WI38 (cell line): ENCODE measurements around the gene HMX2.

ENCODE experiments used
- H3K4me3 ChIP-seq: 2 replicates; pipeline ENCODE4 v1.5.1; 2011; ENCODE audit warnings: low read depth, mild to moderate bottlenecking, control low read depth, low read length
- CTCF ChIP-seq: IDR thresholded peaks from 2 replicates; pipeline ENCODE4 v1.5.1; 2012; ENCODE audit warnings: low read depth, mild to moderate bottlenecking, control low read depth, low read length

HMX2 gene

DNA sequence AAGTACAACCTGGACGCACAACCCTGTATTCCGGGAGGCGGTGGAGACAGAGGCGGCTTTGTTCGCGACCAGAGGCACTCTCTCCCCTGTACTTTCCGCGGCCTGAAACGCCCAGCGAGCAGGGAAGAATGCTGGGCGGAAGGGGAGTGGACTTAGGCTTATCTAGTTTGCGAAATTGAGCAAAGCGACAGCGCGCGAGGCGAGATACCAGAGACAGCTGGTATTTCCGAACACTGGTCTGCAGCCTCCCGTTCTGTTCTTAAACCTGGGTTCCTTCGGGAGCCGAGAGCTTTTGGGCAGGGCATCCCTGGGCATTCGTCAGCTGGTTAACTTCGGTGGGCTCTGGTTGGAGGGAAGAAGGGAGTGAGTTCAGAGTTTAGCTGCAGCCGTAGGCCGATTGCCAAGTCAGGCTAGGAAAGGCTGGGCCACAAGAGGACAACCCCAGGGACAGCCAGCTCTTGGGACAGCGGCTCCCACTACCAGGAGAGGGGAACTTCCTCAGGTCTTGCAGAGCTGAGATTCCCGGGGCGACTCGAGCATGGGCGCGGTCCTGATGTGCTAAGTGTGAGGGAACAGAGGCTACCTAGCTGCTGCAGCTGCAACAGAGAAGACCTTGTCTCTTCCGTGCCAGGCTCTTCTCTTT, 8.3 kb upstream of the HMX2 start:
- no peak overlapping the region for H3K4me3 ChIP-seq
- no peak for TF ChIP-seq CTCF

- no peak overlapping the region for H3K4me3 ChIP-seq
- TF ChIP-seq CTCF, result no peak
Observed at GRCh38 chr10:123140164-123140982, 7.6 kb upstream of the HMX2 start.

- H3K4me3 ChIP-seq, result no peak overlapping the region
- no peak for TF ChIP-seq CTCF
Observed at GRCh38 chr10:123140983-123141390, 6.9 kb upstream of the HMX2 start.

DNA sequence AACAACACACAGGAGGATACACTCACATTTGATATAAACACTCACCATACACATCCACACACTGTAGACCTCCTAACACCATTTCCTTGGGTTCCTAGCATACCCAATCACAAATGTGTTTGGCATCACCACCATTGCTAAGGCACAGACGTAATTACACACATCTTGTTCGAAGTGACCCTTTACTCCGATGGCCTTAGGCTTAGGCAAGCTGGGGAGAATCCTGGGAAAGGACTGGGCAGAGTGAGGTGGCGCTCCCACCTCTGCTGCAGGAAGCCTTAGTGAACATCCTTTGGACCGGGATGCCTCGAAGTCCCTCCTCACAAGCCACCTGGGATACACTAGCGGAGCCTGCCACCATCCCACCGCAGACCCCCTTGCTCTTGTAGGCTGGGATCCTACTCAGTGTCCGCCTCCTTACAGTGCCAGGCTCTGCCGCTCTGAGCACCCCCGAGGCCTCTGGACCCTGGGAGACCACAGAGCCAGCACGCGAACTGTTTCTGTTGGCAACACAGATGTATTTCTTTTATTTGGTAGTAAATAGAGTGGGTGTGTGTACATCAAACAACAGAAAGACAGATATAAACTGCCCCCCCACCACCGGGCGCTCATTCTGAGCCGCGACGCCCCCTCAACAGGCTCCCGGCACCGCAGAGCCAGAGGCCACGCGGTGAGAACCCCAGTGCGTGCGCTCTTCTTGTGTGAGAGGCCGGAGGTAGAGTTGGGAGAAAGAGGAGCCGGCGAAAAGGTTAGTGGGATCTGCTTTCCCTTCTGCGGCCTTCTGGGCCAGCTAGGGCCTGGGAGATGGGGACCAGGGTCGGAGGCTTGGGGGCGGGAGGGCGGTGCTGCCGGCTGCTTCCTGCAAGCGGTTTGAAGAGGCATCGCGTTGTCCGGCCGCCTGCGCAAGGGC, 5.9 kb upstream of the HMX2 start:
- H3K4me3 ChIP-seq, result no peak overlapping the region
- no peak for TF ChIP-seq CTCF

GRCh38 chr10:123142701-123143161, 5.2 kb upstream of the HMX2 start:
- TF ChIP-seq CTCF, result no peak
- no peak overlapping the region for H3K4me3 ChIP-seq

DNA sequence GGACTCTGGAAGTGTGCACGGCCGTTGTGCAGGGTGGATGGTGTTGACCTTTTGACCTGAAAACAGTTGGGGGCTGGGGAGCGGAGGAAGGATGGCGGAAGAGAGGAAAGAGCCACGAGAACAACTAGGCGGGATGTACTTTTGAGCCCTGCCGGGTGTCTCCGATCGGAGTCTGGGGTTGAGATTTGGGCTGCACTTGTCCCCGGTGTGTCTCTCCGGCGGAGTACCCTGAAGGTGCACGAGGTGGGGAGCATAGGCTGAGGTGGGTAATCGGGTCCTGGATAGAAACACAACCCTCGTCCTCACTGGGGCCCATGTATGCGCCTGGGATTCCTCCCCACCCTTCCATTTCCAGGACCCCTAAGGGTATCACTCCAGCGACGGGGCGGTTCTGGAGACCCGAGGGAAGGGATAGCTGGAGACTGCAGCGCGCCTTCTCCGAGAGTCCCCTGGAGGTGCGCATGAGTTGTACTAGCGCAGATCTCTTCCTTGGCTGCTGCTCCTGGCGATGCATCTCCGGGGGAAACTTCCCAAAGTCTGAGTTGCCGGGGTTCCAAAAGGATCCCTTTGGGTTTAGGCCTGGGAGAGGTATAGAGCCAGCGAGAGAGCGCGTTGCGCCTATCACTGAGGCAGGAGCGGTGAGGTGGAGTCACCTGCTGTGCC, 4.6 kb upstream of the HMX2 start:
- no peak for TF ChIP-seq CTCF
- H3K4me3 ChIP-seq, result no peak overlapping the region
